Neural progenitor cell (in vitro differentiated cells): Measurements from ENCODE around the gene ERVMER34-1.

Experiments used
- EZH2 ChIP-seq: fragments of 200-600 bp; sonication (generic); IDR thresholded peaks from 2 replicates; pipeline ENCODE4 v1.6.1; 2017; ENCODE audit warnings: antibody characterized with exemption, mild to moderate bottlenecking, moderate library complexity
- EZH2phosphoT487 ChIP-seq: fragments of 200-600 bp; sonication (generic); IDR thresholded peaks from 2 replicates; pipeline ENCODE4 v1.6.1; 2017; ENCODE audit warnings: antibody characterized with exemption
- TF ChIP-seq, protein P1 (sequence below): fragments of 200-600 bp; sonication (generic); IDR thresholded peaks from 2 replicates; pipeline ENCODE4 v1.5.1; 2017; ENCODE audit warnings: antibody characterized with exemption, mild to moderate bottlenecking

- TF ChIP-seq EZH2 = no peak
- TF ChIP-seq, protein P1, sequence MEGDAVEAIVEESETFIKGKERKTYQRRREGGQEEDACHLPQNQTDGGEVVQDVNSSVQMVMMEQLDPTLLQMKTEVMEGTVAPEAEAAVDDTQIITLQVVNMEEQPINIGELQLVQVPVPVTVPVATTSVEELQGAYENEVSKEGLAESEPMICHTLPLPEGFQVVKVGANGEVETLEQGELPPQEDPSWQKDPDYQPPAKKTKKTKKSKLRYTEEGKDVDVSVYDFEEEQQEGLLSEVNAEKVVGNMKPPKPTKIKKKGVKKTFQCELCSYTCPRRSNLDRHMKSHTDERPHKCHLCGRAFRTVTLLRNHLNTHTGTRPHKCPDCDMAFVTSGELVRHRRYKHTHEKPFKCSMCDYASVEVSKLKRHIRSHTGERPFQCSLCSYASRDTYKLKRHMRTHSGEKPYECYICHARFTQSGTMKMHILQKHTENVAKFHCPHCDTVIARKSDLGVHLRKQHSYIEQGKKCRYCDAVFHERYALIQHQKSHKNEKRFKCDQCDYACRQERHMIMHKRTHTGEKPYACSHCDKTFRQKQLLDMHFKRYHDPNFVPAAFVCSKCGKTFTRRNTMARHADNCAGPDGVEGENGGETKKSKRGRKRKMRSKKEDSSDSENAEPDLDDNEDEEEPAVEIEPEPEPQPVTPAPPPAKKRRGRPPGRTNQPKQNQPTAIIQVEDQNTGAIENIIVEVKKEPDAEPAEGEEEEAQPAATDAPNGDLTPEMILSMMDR = no peak
- TF ChIP-seq EZH2phosphoT487 = no peak
Measured at GRCh38 chr4:52789774-52790173, 38.5 kb upstream of the ERVMER34-1 start.
